Activated T-cell treated with anti-CD3 and anti-CD28 coated beads, Interleukin-2, amount 50 U/mL, for 4 hours (primary cell): ENCODE data around the gene GORASP2. TPM values are rescaled to one million over a fixed set of nuclear protein-coding genes. Genes with fewer than 3 reads are reported as not detected.
A peak's percentile ranks its signal among the peaks of the same experiment; 100 is the strongest.
"Not testable (repeated sequence)": the region's sequence is repeated elsewhere in the genome, so short reads cannot be mapped to it uniquely, and the experiment has no call there.

Experiments
- ATAC-seq, 2 donors: fragments of 200-7000 bp; cut with Tn5 transposase; one replicate each; pipeline ENCODE4 v1.10.0; 2021
- DNase-seq: peaks from one replicate; pipeline ENCODE4 v3.0.0-alpha.2; 2020
- H3K27me3 Mint-ChIP-seq: one replicate; pipeline ENCODE4 v1.8.0; 2021; ENCODE audit warnings: low read depth, mixed read lengths
- H3K36me3 Mint-ChIP-seq: one replicate; pipeline ENCODE4 v1.8.0; 2022; ENCODE audit warnings: mixed read lengths; ENCODE audit not compliant: insufficient read depth
- H3K4me1 Mint-ChIP-seq: one replicate; pipeline ENCODE4 v1.8.0; 2021; ENCODE audit warnings: low read depth, mixed read lengths
- H3K4me3 Mint-ChIP-seq: one replicate; pipeline ENCODE4 v1.8.0; 2021; ENCODE audit warnings: mild to moderate bottlenecking, moderate library complexity, mixed read lengths
- H3K9me3 Mint-ChIP-seq: one replicate; pipeline ENCODE4 v1.8.0; 2021; ENCODE audit warnings: mixed read lengths
- total RNA-seq, 3 donors: library from RNA; stranded (reverse); gene quantifications; one replicate each; pipeline ENCODE4 v1.2.1, GENCODE V29; 2021

The GORASP2 gene
- total RNA-seq, 3 donors from 2014 or later: 98.0 to 104 (median 99.4) TPM

DNA sequence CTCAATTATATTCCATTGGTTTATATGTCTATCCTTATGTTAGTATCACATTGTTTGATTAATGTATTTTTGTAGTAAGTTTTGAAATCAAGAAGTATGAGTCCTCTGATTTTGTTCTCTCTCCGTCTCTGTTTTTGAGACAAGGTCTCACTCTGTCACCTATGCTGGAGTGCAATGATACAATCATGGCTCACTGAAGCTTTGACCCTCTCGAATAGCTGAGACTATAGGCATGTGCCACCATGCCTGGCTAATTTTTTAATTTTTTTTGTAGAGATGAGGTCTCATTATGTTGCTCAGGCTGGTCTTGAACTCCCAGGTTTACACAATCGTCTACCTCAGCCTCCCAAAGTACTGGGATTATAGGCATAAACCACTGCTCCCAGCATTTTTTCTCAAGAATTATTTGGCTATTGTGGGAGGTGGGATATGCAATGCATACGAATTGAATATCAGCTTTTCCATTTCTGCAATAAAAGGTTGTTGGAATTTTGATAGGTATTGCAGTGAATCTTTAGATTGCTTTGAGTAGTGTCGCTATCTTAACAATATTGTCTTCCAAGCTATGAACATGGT is 17.7 kb upstream of the GORASP2 start:
- peaks cover 6% of the 10 kb centered on the region for H3K36me3 Mint-ChIP-seq
- H3K4me3 Mint-ChIP-seq: no peak overlapping the region
- H3K27me3 Mint-ChIP-seq: peaks cover 10% of the 10 kb centered on the region
- ATAC-seq (no peak), DNase-seq (no peak)
- H3K4me1 Mint-ChIP-seq: no peaks in the 10 kb centered on the region
- peaks cover 37% of the 10 kb centered on the region for H3K9me3 Mint-ChIP-seq

DNA sequence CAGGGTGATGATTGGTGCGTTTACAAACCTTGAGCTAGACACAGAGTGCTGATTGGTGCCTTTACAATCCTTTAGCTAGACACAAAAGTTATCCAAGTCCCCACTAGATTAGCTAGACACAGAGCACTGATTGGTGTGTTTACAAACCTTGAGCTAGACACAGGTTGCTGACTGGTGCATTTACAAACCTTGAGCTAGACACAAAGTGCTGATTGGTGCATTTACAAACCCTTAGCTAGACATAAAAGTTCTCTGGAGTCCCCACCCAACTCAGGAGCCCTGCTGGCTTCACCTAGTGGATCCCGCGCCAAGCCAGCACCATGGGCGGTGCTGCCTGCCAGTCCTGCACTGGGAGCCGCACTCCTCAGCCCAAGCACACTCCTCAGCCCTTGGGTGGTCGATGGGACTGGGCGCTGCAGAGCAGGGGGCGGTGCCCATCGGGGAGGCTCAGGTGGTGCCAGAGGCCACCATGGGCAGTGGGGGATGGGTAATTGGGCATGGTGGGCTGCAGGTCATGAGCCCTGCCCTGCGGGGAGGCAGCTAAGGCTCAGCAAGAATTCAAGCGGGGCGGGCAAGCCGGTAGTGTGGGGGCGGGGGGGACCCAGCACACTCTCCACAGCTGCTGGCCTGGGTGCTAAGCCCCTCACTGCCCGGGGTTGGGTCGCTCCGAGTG is 13.9 kb upstream of the GORASP2 start:
- H3K9me3 Mint-ChIP-seq: peaks cover 48% of the 10 kb centered on the region
- DNase-seq, H3K4me3 Mint-ChIP-seq, H3K36me3 Mint-ChIP-seq, ATAC-seq, H3K4me1 Mint-ChIP-seq, H3K27me3 Mint-ChIP-seq: not testable (repeated sequence)

DNA sequence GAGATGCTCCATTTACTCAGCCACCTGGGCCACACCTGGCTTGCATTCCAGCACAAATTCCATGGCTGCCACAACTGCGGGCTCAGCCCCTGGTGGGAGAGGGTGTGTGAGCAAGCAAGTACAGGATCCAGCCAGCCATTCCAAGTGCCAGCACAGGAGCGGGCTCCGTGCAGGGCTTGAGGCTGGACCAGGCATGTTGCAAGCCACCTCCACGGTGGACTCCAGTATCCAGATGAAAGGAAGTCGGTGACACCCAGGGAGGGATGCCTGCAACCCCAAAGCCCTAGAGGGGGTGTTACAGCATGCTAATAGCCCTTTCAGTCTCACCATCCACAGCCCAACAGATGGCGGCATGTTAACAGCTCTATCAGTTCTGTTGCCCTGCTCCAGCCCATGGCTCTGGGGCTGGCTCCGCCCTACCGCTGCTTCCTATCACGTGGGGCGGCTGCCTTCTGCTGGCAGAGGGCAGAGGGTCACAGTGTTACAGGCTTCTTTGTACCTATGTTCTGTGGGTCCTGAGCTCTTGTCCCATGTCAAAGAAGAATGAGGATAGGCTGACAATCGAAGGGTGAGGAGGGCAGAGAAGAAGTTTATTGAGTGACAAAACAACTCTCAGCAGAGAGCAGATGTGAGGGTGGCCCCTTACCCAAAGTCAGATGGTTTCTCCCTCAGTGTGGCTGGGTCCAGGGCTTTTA is 11.7 kb upstream of the GORASP2 start:
- H3K9me3 Mint-ChIP-seq: peaks cover 38% of the 10 kb centered on the region
- peaks cover 10% of the 10 kb centered on the region for H3K27me3 Mint-ChIP-seq
- ATAC-seq (no peak), DNase-seq (no peak)
- H3K4me3 Mint-ChIP-seq: no peak overlapping the region
- peaks cover 9% of the 10 kb centered on the region for H3K36me3 Mint-ChIP-seq
- H3K4me1 Mint-ChIP-seq: no peaks in the 10 kb centered on the region

DNA sequence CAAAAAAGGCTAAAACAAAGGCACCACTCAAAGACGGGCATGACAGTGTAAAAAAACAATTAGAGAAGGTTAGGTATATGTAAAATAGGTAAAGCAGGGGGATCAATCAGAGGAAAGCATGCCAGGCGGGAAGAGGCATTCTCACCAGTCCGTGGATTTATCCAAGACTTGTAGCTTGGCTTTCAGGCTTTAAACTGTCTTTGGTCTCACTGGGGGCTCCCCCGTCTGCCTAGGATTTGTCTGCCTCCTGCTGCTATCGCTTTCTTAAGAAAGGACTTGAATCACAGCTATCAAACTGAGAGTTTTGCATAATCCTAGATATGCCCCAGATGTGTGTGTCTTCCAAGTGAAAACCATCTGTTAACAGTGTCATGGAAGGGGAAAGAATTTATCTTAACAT is 11.1 kb upstream of the GORASP2 start:
- Mint-ChIP-seq H3K27me3 (peaks cover 9% of the 10 kb centered on the region), H3K4me3 (no peak overlapping the region), H3K4me1 (no peaks in the 10 kb centered on the region), H3K36me3 (peaks cover 8% of the 10 kb centered on the region), H3K9me3 (peaks cover 35% of the 10 kb centered on the region)
- no peak for ATAC-seq
- no peak for DNase-seq

DNA sequence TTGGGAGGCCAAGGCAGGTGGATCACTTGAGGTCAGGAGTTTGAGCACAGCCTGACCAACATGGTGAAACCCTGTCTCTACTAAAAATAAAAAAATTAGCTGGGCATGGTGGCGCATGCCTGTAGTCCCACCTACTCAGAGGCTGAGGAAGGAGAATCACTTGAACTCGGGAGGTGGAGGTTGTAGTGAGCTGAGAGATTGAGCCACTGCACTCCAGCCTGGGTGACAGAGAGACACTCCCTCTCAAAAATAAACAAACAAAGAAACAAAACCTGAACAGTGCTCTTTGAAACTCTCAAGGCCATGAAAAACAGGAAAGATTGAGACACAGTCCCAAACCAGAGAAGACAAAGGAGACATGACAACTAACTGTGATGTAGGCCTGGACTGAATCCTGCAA is 7.2 kb upstream of the GORASP2 start:
- not testable (repeated sequence) for H3K4me1 Mint-ChIP-seq, ATAC-seq
- H3K9me3 Mint-ChIP-seq: peaks cover 16% of the 10 kb centered on the region

DNA sequence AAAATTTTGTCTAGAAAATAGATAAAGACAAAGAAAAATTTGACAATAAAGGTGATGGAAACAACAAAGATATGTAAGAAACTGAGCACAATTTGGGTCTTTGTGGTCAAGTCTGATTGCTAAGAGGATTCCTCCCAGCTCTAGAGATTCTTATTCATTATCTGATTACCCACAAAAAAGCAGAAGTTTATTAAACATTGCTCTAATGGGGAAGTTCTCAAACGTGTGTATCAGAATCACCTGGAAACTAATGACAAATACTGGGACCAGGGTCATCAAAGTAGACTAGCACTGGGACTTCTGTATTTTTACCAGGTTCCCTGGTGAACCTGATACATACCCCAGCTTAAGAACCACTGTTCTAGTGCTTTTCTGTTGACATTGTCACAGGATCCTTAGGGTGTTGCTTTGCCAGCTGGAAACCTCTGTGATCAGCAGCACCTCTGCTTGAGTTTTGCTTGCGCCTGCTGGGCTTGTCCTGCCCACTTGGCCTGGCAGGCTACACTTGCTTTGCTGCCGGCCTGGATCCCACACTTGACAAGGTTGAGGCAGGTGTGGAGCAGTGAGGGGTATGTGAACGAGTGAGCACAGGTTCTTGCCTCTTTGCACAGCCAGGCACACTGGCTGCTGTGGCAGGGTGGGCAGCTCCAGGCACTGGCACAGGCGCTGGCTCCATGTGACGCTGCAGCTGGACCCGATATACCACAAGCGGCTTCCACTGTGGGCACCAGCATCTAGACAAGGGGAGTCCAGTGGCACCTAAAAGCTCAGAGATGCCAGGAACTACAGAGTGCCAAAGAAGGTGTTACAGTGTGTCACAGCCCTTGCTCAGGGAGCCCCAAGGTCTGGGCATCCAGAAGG is 6.2 kb upstream of the GORASP2 start:
- DNase-seq (no peak), ATAC-seq (no peak)
- peaks cover 10% of the 10 kb centered on the region for H3K9me3 Mint-ChIP-seq
- no peaks in the 10 kb centered on the region for H3K36me3 Mint-ChIP-seq
- H3K27me3 Mint-ChIP-seq: no peaks in the 10 kb centered on the region
- peaks cover under 1% of the 10 kb centered on the region for H3K4me1 Mint-ChIP-seq
- H3K4me3 Mint-ChIP-seq: no peak overlapping the region

More for the DNA sequence above, 7.2 kb upstream of the GORASP2 start:
- H3K27me3 Mint-ChIP-seq, H3K4me3 Mint-ChIP-seq, H3K36me3 Mint-ChIP-seq, DNase-seq: not testable (repeated sequence)

DNA sequence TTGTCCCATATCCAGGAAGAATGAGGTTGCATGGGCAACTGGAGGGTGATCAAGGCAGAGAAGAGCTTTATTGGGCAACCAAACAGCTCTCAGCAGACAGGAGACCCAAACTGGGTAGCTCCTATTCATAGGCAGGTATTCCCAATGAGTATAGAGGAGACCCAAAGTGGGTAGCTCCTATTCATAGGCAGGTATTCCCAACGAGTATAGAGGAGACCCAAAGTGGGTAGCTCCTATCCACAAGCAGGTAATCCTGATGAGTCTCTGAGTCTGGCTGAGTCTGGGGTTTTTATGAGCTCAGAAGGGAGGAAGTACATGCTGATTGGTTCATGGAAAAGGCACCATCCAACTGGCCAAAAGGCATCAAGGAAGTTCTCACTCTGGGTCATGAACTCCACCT is 5.3 kb upstream of the GORASP2 start:
- Mint-ChIP-seq H3K4me1 (peaks cover 9% of the 10 kb centered on the region), H3K4me3 (no peak overlapping the region), H3K9me3 (peaks cover 4% of the 10 kb centered on the region), H3K36me3 (no peaks in the 10 kb centered on the region), H3K27me3 (no peaks in the 10 kb centered on the region)
- DNase-seq (no peak), ATAC-seq (no peak)

DNA sequence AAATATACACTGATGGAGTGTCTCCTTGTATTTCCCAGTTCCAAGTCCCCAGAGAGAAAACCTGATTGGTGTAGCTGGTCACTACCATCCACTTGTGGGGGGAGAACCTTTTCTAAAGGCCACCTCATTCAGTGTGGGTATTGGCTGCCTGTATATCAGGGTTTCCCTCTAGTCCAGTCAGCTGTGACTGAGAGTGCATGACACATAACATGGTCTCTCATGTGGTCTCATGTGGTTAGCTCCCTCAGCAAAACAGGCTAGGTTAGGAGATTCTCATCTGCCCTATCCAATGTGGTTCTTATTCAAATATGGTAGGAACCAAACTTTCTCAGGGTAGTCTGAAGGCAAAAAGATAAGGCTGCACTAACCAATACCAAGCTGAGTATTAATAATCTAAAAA is 4.1 kb upstream of the GORASP2 start:
- no peak for DNase-seq
- Mint-ChIP-seq H3K4me3 (no peak overlapping the region), H3K36me3 (no peaks in the 10 kb centered on the region), H3K4me1 (peaks cover 9% of the 10 kb centered on the region), H3K27me3 (no peaks in the 10 kb centered on the region), H3K9me3 (no peaks in the 10 kb centered on the region)
- no peak for ATAC-seq

DNA sequence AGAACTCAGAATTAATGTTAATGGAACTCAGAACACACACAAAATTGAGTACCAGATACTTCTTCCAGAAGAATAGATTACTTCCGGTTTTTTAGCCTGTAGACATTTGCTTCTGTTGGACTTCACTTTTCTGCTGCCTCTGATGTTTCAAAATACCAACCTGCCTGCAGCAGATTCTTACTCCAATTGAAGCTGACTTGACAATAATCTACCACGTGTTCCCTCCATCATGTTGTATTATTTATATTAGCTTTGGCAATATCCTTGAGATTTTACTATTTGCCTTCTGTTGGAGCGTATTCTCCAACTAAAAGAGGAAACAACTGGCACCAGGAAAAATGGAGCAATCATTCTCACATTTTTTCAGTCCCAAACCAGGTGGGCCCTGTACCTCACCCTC is 3.1 kb upstream of the GORASP2 start:
- DNase-seq (no peak), ATAC-seq (no peak)
- H3K27me3 Mint-ChIP-seq: no peaks in the 10 kb centered on the region
- no peaks in the 10 kb centered on the region for H3K36me3 Mint-ChIP-seq
- no peak overlapping the region for H3K4me3 Mint-ChIP-seq
- no peaks in the 10 kb centered on the region for H3K9me3 Mint-ChIP-seq
- H3K4me1 Mint-ChIP-seq: peaks cover 17% of the 10 kb centered on the region

DNA sequence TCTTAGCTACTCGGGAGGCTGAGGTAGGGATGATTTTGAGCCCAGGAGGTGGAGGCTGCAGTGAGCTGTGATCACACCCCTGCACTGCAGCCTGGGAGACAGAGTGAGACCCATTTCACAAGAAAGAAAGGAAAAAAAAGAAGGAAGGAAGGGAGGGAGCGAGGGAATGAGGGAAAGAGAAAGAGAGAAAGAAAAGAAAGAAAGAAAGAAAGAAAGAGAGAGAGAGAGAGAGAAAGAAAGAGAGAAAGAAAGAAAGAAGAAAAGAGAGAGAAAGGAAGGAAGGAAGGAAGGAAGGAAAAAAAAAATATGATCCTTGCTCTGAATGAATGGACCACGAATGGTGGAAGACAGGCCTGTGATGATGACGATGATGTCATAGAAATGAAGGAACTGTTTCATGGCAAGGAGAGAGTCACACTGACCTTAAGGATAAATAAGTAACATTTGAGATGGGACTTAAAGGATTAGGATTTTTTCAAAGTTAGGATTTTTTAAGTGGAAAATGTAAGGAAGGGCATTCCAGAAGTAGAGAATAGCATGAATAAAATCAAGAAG is 2.2 kb upstream of the GORASP2 start:
- no peak overlapping the region for H3K4me3 Mint-ChIP-seq
- no peaks in the 10 kb centered on the region for H3K27me3 Mint-ChIP-seq
- H3K36me3 Mint-ChIP-seq: peaks cover 3% of the 10 kb centered on the region
- H3K9me3 Mint-ChIP-seq: no peaks in the 10 kb centered on the region
- DNase-seq (no peak), ATAC-seq (no peak)
- H3K4me1 Mint-ChIP-seq: peaks cover 25% of the 10 kb centered on the region

DNA sequence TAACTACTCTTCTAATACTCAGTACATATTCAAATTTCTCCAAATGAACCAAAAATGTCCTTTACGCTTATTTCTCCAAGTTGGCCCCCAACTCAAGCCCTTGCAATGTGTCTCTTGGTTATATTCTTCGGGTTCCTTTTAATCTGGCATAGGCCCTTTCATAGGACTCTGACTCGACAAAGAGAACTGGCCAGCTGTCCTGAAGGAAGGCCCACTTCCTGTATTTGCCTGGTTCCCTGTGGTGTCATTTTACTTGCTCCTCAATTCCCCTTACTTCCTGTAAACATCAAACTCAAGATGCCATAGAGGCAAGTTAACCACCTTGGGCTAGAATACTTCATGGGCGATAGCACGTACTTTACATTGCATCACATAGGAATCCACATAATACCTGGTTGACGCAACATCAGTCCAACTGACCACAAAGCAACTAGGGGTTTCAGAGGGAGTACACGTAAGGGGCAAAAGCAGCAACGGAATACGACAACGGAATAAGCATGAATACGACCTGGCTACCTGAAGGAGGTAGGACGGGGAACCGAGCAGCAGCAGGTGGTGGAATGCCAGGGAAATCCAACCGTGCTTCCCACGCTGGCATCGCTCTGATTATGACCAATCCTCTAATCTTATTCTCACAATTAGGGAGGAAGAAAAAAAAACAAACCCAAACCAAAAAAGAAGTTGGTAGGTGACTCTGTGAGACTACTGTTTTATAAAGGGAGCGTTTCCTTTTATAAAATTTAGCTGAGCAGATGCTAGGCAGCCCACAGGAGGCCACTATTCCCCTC is 823 bp upstream of the GORASP2 start:
- Mint-ChIP-seq H3K9me3 (no peaks in the 10 kb centered on the region), H3K36me3 (peaks cover 6% of the 10 kb centered on the region), H3K27me3 (no peaks in the 10 kb centered on the region), H3K4me1 (peaks cover 35% of the 10 kb centered on the region), H3K4me3 (peak overlapping the region; percentile 95)
- no peak for DNase-seq
- ATAC-seq: no peak

DNA sequence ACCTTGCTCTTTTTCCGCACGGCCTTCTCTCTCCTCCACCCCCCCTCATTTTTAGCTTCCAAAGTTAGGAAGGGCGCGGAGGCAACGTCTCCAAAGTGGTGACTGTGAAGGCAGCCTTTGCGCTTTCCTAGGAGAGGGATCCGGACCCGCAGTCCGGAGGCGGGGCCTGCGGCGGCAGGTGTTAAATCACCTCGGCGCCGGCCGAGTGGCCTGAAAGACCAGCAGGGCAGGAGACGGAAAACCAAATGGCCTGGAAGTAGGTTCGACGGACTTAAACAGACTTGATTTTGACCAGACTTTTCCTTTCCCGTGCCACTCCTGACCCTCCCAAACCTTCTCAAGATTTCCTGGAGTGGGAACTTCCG is 615 bp downstream of the GORASP2 start:
- ATAC-seq: peak; percentile 2 to 4
- DNase-seq: peak; percentile 29
- Mint-ChIP-seq H3K9me3 (no peaks in the 10 kb centered on the region), H3K4me3 (peak overlapping the region; percentile 95), H3K4me1 (peaks cover 44% of the 10 kb centered on the region), H3K36me3 (peaks cover 9% of the 10 kb centered on the region), H3K27me3 (no peaks in the 10 kb centered on the region)

DNA sequence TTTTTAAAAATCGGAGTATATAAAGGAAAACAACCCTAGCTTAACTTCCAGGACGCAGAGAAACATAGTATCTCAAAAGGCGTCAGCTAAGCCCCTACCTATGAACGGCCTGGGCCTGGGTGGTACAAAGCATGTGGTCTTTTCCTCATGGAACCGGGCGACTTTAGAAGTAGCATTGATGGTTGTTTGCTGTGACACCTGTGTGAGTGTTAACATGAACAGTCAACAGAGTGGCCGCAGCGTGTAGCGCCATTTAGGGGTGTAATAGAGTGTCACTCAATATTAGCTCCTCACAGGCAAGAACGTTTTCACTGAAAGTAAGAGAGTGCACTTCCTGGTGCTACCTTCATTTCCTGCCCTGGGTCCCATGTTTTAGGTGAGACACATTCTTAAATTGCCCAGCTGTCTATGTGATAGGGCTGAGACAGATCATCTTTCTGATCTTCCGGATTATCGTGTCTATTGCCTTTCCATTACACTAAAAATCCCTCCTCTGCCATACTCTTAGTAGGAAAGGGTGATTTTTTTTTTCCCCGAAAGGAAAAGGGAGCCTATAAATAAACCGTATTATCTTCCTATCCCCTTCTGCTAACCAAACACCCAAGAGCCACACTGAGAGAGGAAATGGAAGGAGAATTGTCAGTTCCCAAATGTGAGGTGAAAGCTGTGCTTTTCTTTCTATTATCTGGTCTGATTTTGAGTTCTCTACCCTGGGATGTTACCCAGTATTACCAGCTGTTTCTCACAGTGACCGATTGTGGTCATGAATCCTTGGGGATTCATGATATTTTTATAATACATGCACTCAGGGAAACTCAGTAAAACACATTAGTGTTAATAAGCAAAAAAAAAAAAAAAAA is 1.3 kb downstream of the GORASP2 start:
- Mint-ChIP-seq H3K4me3 (peak overlapping the region; percentile 95), H3K27me3 (no peaks in the 10 kb centered on the region), H3K36me3 (peaks cover 9% of the 10 kb centered on the region), H3K4me1 (peaks cover 46% of the 10 kb centered on the region), H3K9me3 (no peaks in the 10 kb centered on the region)
- peak; percentile 35 for DNase-seq
- peak; percentile 31 to 34 for ATAC-seq
